COR-L47 (cell line): ENCODE results near the gene LRRC63.
"Not testable (repeated sequence)": the region's sequence is repeated elsewhere in the genome, so short reads cannot be mapped to it uniquely, and the experiment has no call there.

Experiments used
- DNase-seq: peaks from one replicate; lab custom pipeline; 2025; lab: John Stamatoyannopoulos, UW

LRRC63 gene

GRCh38 chr13:46211483-46212351, at the start of gene LRRC63:
TSS of gene LRRC63 (plus strand) at chr13:46211928. CDS start at chr13:46213035, 1,107 bp downstream.
- peak; percentile 75 for DNase-seq

GRCh38 chr13:46162741-46163140, 49.0 kb upstream of the LRRC63 start:
- DNase-seq: not testable (repeated sequence)

GRCh38 chr13:46164661-46165060, 47.1 kb upstream of the LRRC63 start:
- DNase-seq: no peak

- no peak for DNase-seq
Observed at GRCh38 chr13:46165485-46166223, 46.1 kb upstream of the LRRC63 start.

GRCh38 chr13:46166224-46166584, 45.5 kb upstream of the LRRC63 start:
- no peak for DNase-seq

GRCh38 chr13:46166947-46167610, 44.6 kb upstream of the LRRC63 start:
- no peak for DNase-seq

GRCh38 chr13:46168341-46168740, 43.4 kb upstream of the LRRC63 start:
- no peak for DNase-seq

GRCh38 chr13:46168783-46169182, 42.9 kb upstream of the LRRC63 start:
- no peak for DNase-seq

GRCh38 chr13:46169758-46170157, 42.0 kb upstream of the LRRC63 start:
- no peak for DNase-seq

- no peak for DNase-seq
Observed at GRCh38 chr13:46170268-46170667, 41.5 kb upstream of the LRRC63 start.

GRCh38 chr13:46170687-46171086, 41.0 kb upstream of the LRRC63 start:
- DNase-seq: no peak

- no peak for DNase-seq
Observed at GRCh38 chr13:46171217-46171616, 40.5 kb upstream of the LRRC63 start.

- DNase-seq: no peak
Observed at GRCh38 chr13:46171739-46172138, 40.0 kb upstream of the LRRC63 start.

GRCh38 chr13:46172531-46172991, 39.2 kb upstream of the LRRC63 start:
- DNase-seq: no peak

- no peak for DNase-seq
Observed at GRCh38 chr13:46173656-46174055, 38.1 kb upstream of the LRRC63 start.

GRCh38 chr13:46176756-46177155, 35.0 kb upstream of the LRRC63 start:
- DNase-seq: no peak

- no peak for DNase-seq
Observed at GRCh38 chr13:46178143-46178542, 33.6 kb upstream of the LRRC63 start.

- DNase-seq: no peak
Observed at GRCh38 chr13:46178821-46179220, 32.9 kb upstream of the LRRC63 start.

- DNase-seq: no peak
Observed at GRCh38 chr13:46179491-46179908, 32.2 kb upstream of the LRRC63 start.

GRCh38 chr13:46179969-46180763, 31.6 kb upstream of the LRRC63 start:
- no peak for DNase-seq

GRCh38 chr13:46181377-46181839, 30.3 kb upstream of the LRRC63 start:
- DNase-seq: no peak
